Cardiac muscle cell (in vitro differentiated cells and primary cell): ENCODE data around the gene HOXC11. TPM values are rescaled to one million over a fixed set of nuclear protein-coding genes. Genes with fewer than 3 reads are reported as not detected.

Experiments used
- DNase-seq, 2 donors: peaks; one replicate each; pipeline versions ENCODE4 v3.0.0 to v3.0.0-alpha.2; 2010 to 2017; ENCODE audit warnings: low read depth in 1 of 2, low spot score in 1 of 2
- H3K27ac ChIP-seq: fragments of 200-600 bp; sonication (generic); 2 replicates; pipeline ENCODE4 v1.5.1; 2016
- H3K27me3 ChIP-seq: fragments of 200-600 bp; sonication (generic); 2 replicates; pipeline ENCODE4 v1.6.0; 2016; ENCODE audit warnings: control low read depth
- H3K36me3 ChIP-seq: fragments of 200-600 bp; sonication (generic); 2 replicates; pipeline ENCODE4 v1.5.1; 2016; ENCODE audit warnings: control low read depth
- H3K4me1 ChIP-seq: fragments of 200-600 bp; sonication (generic); 2 replicates; pipeline ENCODE4 v1.8.1; 2017; ENCODE audit warnings: low read depth, mild to moderate bottlenecking, mixed run types
- H3K4me3 ChIP-seq: fragments of 200-600 bp; sonication (generic); 2 replicates; pipeline ENCODE4 v1.5.1; 2016; ENCODE audit warnings: mild to moderate bottlenecking
- H3K9me3 ChIP-seq: fragments of 200-600 bp; sonication (generic); 2 replicates; pipeline ENCODE4 v1.5.1; 2017; ENCODE audit warnings: low read depth, mild to moderate bottlenecking, control low read depth
- CTCF ChIP-seq: IDR thresholded peaks from 2 replicates; pipeline ENCODE4 v1.5.1; 2012; ENCODE audit warnings: low read depth, mild to moderate bottlenecking, low read length
- polyA plus RNA-seq: library from polyadenylated mRNA; unstranded; fragments of >200 nt; fragmentation: Nextera tagmentation; extraction: Ambion mirVana; gene quantifications from 2 replicates; pipeline ENCODE4 v1.2.1, GENCODE V29; 2016
- total RNA-seq: library from RNA; depleted of rRNA; stranded (reverse); fragments of >200 nt; gene quantifications from 2 replicates; pipeline ENCODE4 v1.2.3, GENCODE V29; 2016

Gene HOXC11
- not detected in 2 replicates for total RNA-seq
- polyA plus RNA-seq = not detected in 2 replicates

- TF ChIP-seq CTCF = no peak
- no peaks in the 10 kb centered on the region for H3K36me3 ChIP-seq
- no peak for DNase-seq
- H3K9me3 ChIP-seq = no peaks in the 10 kb centered on the region
- H3K27me3 ChIP-seq = peaks cover 100% of the 10 kb centered on the region
- H3K27ac ChIP-seq = no peak within 1 kb of the TSS
- peaks cover 4% of the 10 kb centered on the region for H3K4me1 ChIP-seq
- no peak within 1 kb of the TSS for H3K4me3 ChIP-seq
These were observed at the start of gene HOXC11 for GRCh38 chr12:53972722-53973235. Gene HOXC11, plus strand, starts transcription at chr12:53973126. Its CDS starts 116 bp downstream, at chr12:53973242.

DNA sequence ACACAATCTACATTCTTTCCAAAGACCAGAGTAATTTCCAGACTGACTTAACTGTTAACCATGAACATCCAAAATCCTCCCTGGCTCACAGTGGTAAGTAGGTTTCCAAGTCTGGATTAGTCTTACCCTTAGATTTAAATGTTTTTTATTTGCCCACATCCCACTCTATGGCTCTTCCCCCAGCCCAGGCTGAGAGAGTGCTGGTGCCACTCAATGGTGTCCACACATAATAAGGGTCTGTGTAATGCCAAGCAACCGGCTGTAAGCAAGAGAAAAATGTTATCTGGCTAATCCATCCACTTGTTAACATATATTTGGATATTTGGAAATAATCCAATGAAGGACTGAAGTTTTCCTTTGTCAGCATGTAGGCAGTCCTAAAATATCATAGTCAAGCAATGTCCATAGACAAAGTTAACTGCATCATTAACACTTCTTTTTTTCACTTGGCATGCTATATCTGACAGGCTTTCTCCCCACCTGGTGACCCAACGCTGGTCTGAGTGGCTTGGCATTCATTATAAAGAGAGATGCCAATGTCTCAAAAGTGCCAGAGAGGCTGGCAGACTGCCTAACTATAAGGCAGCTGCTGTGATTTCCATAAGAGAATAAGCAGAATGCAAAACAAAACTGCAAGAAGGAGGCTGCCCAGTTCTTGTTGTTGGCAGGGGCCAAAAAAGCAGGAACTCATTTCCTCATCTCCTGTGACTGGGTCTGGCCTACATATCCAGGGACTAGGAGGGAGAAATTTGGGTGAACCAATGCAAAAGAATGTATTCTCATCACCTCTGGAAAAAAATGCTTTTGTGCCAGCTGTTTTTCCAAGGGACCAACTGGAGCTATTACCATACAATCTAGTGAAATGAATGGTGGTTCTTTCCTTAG, 48.2 kb upstream of the HOXC11 start:
- Histone ChIP-seq H3K4me3 (no peak overlapping the region), H3K36me3 (no peaks in the 10 kb centered on the region), H3K9me3 (no peaks in the 10 kb centered on the region), H3K27ac (no peak overlapping the region), H3K4me1 (no peaks in the 10 kb centered on the region), H3K27me3 (peaks cover 100% of the 10 kb centered on the region)
- DNase-seq = no peak
- no peak for TF ChIP-seq CTCF

GRCh38 chr12:53927220-53928029, 45.5 kb upstream of the HOXC11 start:
- no peaks in the 10 kb centered on the region for H3K4me1 ChIP-seq
- H3K36me3 ChIP-seq = no peaks in the 10 kb centered on the region
- peaks cover 100% of the 10 kb centered on the region for H3K27me3 ChIP-seq
- H3K4me3 ChIP-seq = no peak overlapping the region
- DNase-seq = no peak
- no peaks in the 10 kb centered on the region for H3K9me3 ChIP-seq
- H3K27ac ChIP-seq = no peak overlapping the region
- TF ChIP-seq CTCF = no peak

DNA sequence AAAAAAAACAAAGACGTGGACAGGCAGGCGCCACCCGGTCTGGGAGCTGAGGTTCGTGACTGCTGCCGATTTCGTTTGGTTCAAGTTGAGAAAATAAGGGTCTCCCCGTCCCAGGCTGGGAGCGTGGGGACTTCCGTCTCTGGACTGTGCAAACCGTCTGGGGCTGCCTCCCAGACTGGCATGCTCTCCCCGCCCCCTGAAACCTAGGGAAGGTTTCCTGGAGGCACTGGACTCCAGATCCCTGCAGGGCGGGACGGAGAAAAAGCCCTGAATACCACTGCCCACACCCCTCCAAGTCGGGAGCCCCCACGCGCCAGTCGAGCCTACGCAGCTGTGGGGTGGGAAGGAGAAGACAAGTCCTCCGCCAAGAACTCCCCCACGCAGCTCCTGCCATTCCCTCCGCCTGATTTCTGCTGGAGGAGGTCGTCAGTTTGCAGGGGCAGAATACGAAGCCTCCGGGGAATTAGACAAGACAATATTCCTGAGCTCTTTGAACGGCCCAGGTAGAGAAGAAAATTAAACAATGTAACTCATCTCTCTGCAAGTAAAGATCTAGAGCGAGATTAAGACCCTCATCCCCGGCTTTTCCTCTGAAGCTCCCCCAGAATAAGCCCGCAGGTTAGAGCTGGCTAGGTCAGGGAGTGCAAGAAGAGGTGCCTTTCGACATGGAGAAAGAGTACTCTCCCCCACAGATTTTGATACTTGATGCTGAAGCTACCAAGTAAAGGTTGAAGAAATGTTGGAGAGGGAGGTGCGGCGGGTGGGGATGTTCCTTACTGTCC, 44.7 kb upstream of the HOXC11 start:
- no peak for TF ChIP-seq CTCF
- H3K4me3 ChIP-seq = no peak overlapping the region
- peaks cover 100% of the 10 kb centered on the region for H3K27me3 ChIP-seq
- no peaks in the 10 kb centered on the region for H3K36me3 ChIP-seq
- no peaks in the 10 kb centered on the region for H3K4me1 ChIP-seq
- no peak overlapping the region for H3K27ac ChIP-seq
- no peaks in the 10 kb centered on the region for H3K9me3 ChIP-seq
- DNase-seq = no peak

DNA sequence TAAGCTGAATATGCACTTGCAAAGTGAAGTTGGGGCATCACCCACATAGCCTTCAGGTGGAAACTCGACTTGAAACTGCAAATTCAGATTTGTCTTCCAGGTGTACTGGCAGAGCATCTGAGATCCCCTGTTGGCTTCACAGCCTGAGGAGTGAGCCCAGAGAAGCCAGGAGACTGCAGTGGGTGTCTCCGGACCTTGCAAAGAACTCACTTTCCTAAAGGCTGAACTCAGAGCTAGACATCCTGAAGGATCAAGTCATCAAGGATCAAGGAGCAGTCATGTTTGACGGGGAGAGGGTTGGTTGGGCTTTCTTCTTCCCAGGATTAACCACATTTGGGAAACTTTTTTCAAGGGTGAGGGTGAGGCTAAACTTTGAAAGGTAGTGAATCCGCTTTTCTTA, 43.4 kb upstream of the HOXC11 start:
- Histone ChIP-seq H3K27me3 (peaks cover 100% of the 10 kb centered on the region), H3K27ac (no peak overlapping the region), H3K36me3 (no peaks in the 10 kb centered on the region), H3K4me3 (no peak overlapping the region), H3K4me1 (no peaks in the 10 kb centered on the region), H3K9me3 (no peaks in the 10 kb centered on the region)
- DNase-seq = no peak
- TF ChIP-seq CTCF = no peak
